CD14-positive monocyte (primary cell): Measurements from ENCODE around the gene SMG7. TPM values are rescaled to one million over a fixed set of nuclear protein-coding genes. Genes with fewer than 3 reads are reported as not detected.

ENCODE experiments used
- DNase-seq, 3 donors: peaks; one replicate each; pipeline ENCODE4 v3.0.0-alpha.2; 2011 to 2022
- H2AFZ ChIP-seq: 2 replicates; pipeline ENCODE4 v1.6.0; 2012; ENCODE audit warnings: mild to moderate bottlenecking, low read depth, low read length, inconsistent platforms; ENCODE audit not compliant: insufficient read depth, poor library complexity, severe bottlenecking
- H3K27ac ChIP-seq, 2 donors: 1 replicate in 1 of 2; 2 replicates in 1 of 2; pipeline ENCODE4 v1.5.1; 2012 to 2013; ENCODE audit warnings: low read length in 2 of 2, control low read depth in 1 of 2, inconsistent platforms in 1 of 2, low read depth in 1 of 2, mild to moderate bottlenecking in 1 of 2
- H3K27me3 ChIP-seq, 2 donors: one replicate each; pipeline versions ENCODE4 v1.6.0 to v1.6.1; 2011 to 2013; ENCODE audit warnings: low read length in 2 of 2; ENCODE audit not compliant: control insufficient read depth in 2 of 2, insufficient read depth in 2 of 2
- H3K36me3 ChIP-seq, 2 donors: replicated peaks in 1 of 2; 1 replicate in 1 of 2; 2 replicates in 1 of 2; pipeline versions ENCODE4 v1.5.1 to v1.6.1; 2012 to 2013; ENCODE audit warnings: low read length in 2 of 2, control low read depth in 1 of 2, inconsistent platforms in 1 of 2, mild to moderate bottlenecking in 1 of 2; ENCODE audit not compliant: insufficient read depth in 2 of 2, control insufficient read depth in 1 of 2
- H3K4me1 ChIP-seq, 2 donors: 1 replicate in 1 of 2; 2 replicates in 1 of 2; pipeline versions ENCODE4 v1.5.1 to v1.6.1; 2012 to 2013; ENCODE audit warnings: low read length in 2 of 2, control low read depth in 1 of 2, inconsistent platforms in 1 of 2, mild to moderate bottlenecking in 1 of 2, moderate library complexity in 1 of 2; ENCODE audit not compliant: insufficient read depth in 2 of 2, control insufficient read depth in 1 of 2
- H3K4me2 ChIP-seq: replicated peaks from 2 replicates; pipeline ENCODE3; 2012; ENCODE audit warnings: low read length, moderate library complexity, mild to moderate bottlenecking; ENCODE audit not compliant: poor library complexity, severe bottlenecking; ENCODE audit errors: extremely low read depth
- H3K4me3 ChIP-seq, 3 experiments: fragments of 200-600 bp in 1 of 3; sonication (generic) in 1 of 3; replicated peaks in 1 of 3; 1 replicate in 2 of 3; 2 replicates in 1 of 3; pipeline ENCODE4 v1.5.1; 2011 to 2013; ENCODE audit warnings: low read length in 3 of 3, mild to moderate bottlenecking in 3 of 3, control low read depth in 2 of 3, low read depth in 2 of 3, inconsistent platforms in 1 of 3, moderate library complexity in 1 of 3
- H3K79me2 ChIP-seq: 2 replicates; pipeline ENCODE4 v1.6.0; 2012; ENCODE audit warnings: mild to moderate bottlenecking, control low read depth, inconsistent platforms, low read length, moderate library complexity; ENCODE audit not compliant: insufficient read depth
- H3K9ac ChIP-seq: 2 replicates; pipeline ENCODE4 v1.6.0; 2017; ENCODE audit warnings: low read length, mild to moderate bottlenecking; ENCODE audit not compliant: insufficient read depth, poor library complexity, severe bottlenecking
- H3K9me3 ChIP-seq, 2 donors: replicated peaks in 1 of 2; 1 replicate in 1 of 2; 2 replicates in 1 of 2; pipeline versions ENCODE4 v1.5.1 to v1.6.1; 2012 to 2013; ENCODE audit warnings: low read length in 2 of 2, control low read depth in 1 of 2; ENCODE audit not compliant: control insufficient read depth in 1 of 2, insufficient read depth in 1 of 2
- H4K20me1 ChIP-seq: 2 replicates; pipeline ENCODE4 v1.6.0; 2012; ENCODE audit warnings: mild to moderate bottlenecking, low read length, control low read depth, moderate library complexity; ENCODE audit not compliant: insufficient read depth
- H3K27ac Mint-ChIP-seq, 7 donors: one replicate each; pipeline ENCODE4 v1.8.0; 2020; ENCODE audit warnings: mild to moderate bottlenecking in 7 of 7, mixed read lengths in 7 of 7, moderate library complexity in 6 of 7, inconsistent platforms in 2 of 7
- H3K27me3 Mint-ChIP-seq, 3 donors: one replicate each; pipeline ENCODE4 v1.8.0; 2021 to 2022; ENCODE audit warnings: low read depth in 3 of 3, mild to moderate bottlenecking in 3 of 3, mixed read lengths in 3 of 3, moderate library complexity in 3 of 3, inconsistent platforms in 1 of 3
- H3K36me3 Mint-ChIP-seq, 2 donors: one replicate each; pipeline ENCODE4 v1.8.0; 2020; ENCODE audit warnings: mixed read lengths in 2 of 2, inconsistent platforms in 1 of 2, mild to moderate bottlenecking in 1 of 2
- H3K4me1 Mint-ChIP-seq: one replicate; pipeline ENCODE4 v1.8.0; 2020; ENCODE audit warnings: mild to moderate bottlenecking, mixed read lengths
- H3K4me3 Mint-ChIP-seq, 2 donors: one replicate each; pipeline ENCODE4 v1.8.0; 2020; ENCODE audit warnings: mild to moderate bottlenecking in 2 of 2, mixed read lengths in 2 of 2, moderate library complexity in 1 of 2
- H3K9me3 Mint-ChIP-seq, 7 donors: one replicate each; pipeline ENCODE4 v1.8.0; 2020 to 2022; ENCODE audit warnings: mixed read lengths in 7 of 7, mild to moderate bottlenecking in 6 of 7, moderate library complexity in 6 of 7, inconsistent platforms in 2 of 7
- CTCF ChIP-seq: fragments of 200-600 bp; IDR thresholded peaks from one replicate; pipeline ENCODE4 v1.8.0; 2022; ENCODE audit warnings: antibody characterized with exemption, mild to moderate bottlenecking
- WGBS: methylation state at CpG from one replicate; pipeline ENCODE4 v1.1.5; 2013; ENCODE audit warnings: missing lambda C conversion rate; ENCODE audit not compliant: insufficient coverage; 5-methylcytosine and 5-hydroxymethylcytosine counted together
- intact Hi-C, 2 donors: fragments of 100-400 bp; cut with micrococcal nuclease; formaldehyde crosslinking; loops; one replicate each; pipeline versions ENCODE4 v1.15.0 to v1.15.1; 2023
- polyA plus RNA-seq, 3 donors: library from polyadenylated mRNA; depleted of rRNA in 1 of 3; unstranded in 2 of 3; stranded (reverse) in 1 of 3; fragments of 300-500 nt in 2 of 3; fragments of >200 nt in 1 of 3; fragmentation: Illumina TruSeq in 2 of 3; gene quantifications; 1 replicate in 2 of 3; 2 replicates in 1 of 3; pipeline ENCODE4 v1.2.3, GENCODE V29; 2012 to 2021

SMG7 gene
- polyA plus RNA-seq, 3 donors, result 11.5 to 31.3 (median 19.4) TPM

DNA sequence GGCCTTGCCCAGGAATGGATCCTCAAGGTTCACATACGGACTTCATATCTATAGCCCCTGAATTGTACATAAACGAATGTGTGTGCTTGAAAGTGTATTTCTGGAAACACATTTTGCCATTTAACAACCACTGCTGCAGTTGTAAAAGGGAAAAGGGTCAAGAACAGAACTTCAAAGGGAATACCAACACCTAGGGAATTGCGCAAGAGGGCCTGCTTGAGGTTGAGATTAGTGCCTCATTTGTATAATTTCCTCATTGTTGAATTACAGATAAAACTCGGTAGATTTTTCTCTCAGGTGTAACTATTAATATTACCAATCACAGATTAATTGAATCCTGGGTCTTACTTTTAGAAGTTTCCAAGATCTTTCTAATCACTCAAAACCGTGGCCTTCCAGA lies 111.8 kb downstream of the SMG7 start:
- Mint-ChIP-seq H3K9me3 (peaks cover 0 to 1% (median 0%) of the 10 kb centered on the region in 7 donors), H3K4me1 (peaks cover 79% of the 10 kb centered on the region), H3K27me3 (no peaks in the 10 kb centered on the region), H3K4me3 (peak overlapping the region in 1 of 2 donors; percentile 62), H3K27ac (peak overlapping the region; percentile 96 to 99 (median 97)), H3K36me3 (peaks cover 67 to 91% of the 10 kb centered on the region in 2 donors)
- Histone ChIP-seq H3K27ac (peak overlapping the region; percentile 76 to 90), H3K36me3 (peaks cover 49 to 52% of the 10 kb centered on the region in 2 donors), H3K4me2 (peak overlapping the region; percentile 39), H3K4me3 (peak overlapping the region in 1 of 3 experiments; percentile 34), H3K9me3 (no peaks in the 10 kb centered on the region), H3K79me2 (peaks cover 92% of the 10 kb centered on the region), H2AFZ (no peak overlapping the region), H3K27me3 (no peaks in the 10 kb centered on the region), H3K4me1 (peaks cover 87 to 97% of the 10 kb centered on the region in 2 donors), H3K9ac (peak overlapping the region; percentile 28), H4K20me1 (peaks cover 72% of the 10 kb centered on the region)
- DNase-seq, result peak in 1 of 3 donors; percentile 45
- TF ChIP-seq CTCF, result no peak
- intact Hi-C loops, result loop anchor here (5.0 kb wide), 2 partner anchors 43 to 48 kb away; no protein-coding TSS in a partner anchor
- WGBS, result no CpG with 5 or more reads among the region's 5 CpGs

DNA sequence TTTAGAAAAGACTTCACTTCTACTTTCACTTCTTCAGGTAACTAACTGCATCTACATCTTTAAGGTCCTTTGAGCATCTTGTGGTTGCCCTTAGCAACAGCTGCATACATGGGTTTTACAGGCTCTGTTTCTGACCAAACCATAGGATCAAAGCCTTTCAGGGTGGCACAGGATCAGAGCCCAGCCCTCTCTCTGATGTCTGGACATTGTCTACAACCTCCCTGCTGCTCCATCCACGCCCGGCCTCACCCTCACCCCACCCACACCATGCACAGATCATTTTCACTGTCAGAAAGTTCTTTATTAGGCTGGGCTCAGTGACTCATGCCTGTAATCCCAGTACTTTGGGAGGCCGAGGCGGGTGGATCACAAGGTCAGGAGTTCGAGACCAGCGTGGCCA lies 112.7 kb downstream of the SMG7 start:
- peak overlapping the region in 1 of 2 donors; percentile 56 for H3K4me3 Mint-ChIP-seq
- WGBS, result 48% methylated on average over 4 of the region's 6 CpGs
- peak overlapping the region; percentile 7 for H3K4me2 ChIP-seq

More for the DNA sequence above, 112.7 kb downstream of the SMG7 start:
- H2AFZ ChIP-seq, result no peak overlapping the region
- H3K27ac Mint-ChIP-seq, result peak overlapping the region; percentile 91 to 97 (median 94)
- H3K9me3 ChIP-seq, result no peaks in the 10 kb centered on the region
- H3K36me3 ChIP-seq, result peaks cover 48 to 50% of the 10 kb centered on the region in 2 donors
- peaks cover 84 to 97% of the 10 kb centered on the region in 2 donors for H3K4me1 ChIP-seq
- peaks cover 63% of the 10 kb centered on the region for H4K20me1 ChIP-seq
- TF ChIP-seq CTCF, result no peak
- H3K79me2 ChIP-seq, result peaks cover 92% of the 10 kb centered on the region
- peak overlapping the region; percentile 72 to 90 for H3K27ac ChIP-seq
- intact Hi-C loops, result no loop called here
- peak in 1 of 3 donors; percentile 33 for DNase-seq
- no peak overlapping the region for H3K9ac ChIP-seq
- H3K36me3 Mint-ChIP-seq, result peaks cover 67 to 88% of the 10 kb centered on the region in 2 donors
- H3K27me3 ChIP-seq, result no peaks in the 10 kb centered on the region
- peaks cover 0 to 1% (median 0%) of the 10 kb centered on the region in 7 donors for H3K9me3 Mint-ChIP-seq
- H3K27me3 Mint-ChIP-seq, result no peaks in the 10 kb centered on the region
- H3K4me3 ChIP-seq, result peak overlapping the region in 1 of 3 experiments; percentile 9
- peaks cover 75% of the 10 kb centered on the region for H3K4me1 Mint-ChIP-seq
